ENCODE measurements around the gene LRRC8D.

LRRC8D gene

GRCh38 chr1:89872567-89872966 lies 51.7 kb downstream of the LRRC8D start:
- no peak for DNase-seq
- Histone ChIP-seq H3K27me3 (ENCODE audit: control insufficient read depth in 1 of 2, insufficient read depth in 1 of 2, low read length in 2 of 2) (no peaks in the 10 kb centered on the region), H3K4me2 (ENCODE audit: low read length, poor library complexity, severe bottlenecking) (no peak overlapping the region), H2AK5ac (ENCODE audit: low read length, severe bottlenecking) (no peak overlapping the region), H4K8ac (ENCODE audit: low read length) (peak overlapping the region; percentile 69), H3K79me1 (replicated peaks; ENCODE audit: low read length, poor library complexity, severe bottlenecking) (peaks cover 23% of the 10 kb centered on the region), H2BK15ac (ENCODE audit: low read depth, poor library complexity, severe bottlenecking) (no peak overlapping the region), H3K23ac (ENCODE audit: low read length in 2 of 2) (no peak overlapping the region), H3K9ac (ENCODE audit: low read length) (no peak overlapping the region), H2AFZ (ENCODE audit: low read depth, low read length) (no peak overlapping the region), H3K14ac (ENCODE audit: low read length in 2 of 2) (no peak overlapping the region), H3K4ac (ENCODE audit: low read depth in 1 of 2, low read length in 2 of 2) (no peak overlapping the region), H2BK120ac (ENCODE audit: low read depth, low read length) (no peak overlapping the region), H3K18ac (ENCODE audit: low read depth in 1 of 2, low read length in 2 of 2) (peak overlapping the region in 1 of 2 experiments; percentile 43), H4K91ac (ENCODE audit: low read length) (no peak overlapping the region), H3K4me3 (ENCODE audit: insufficient read depth in 1 of 2, low read depth in 1 of 2, low read length in 2 of 2) (no peak overlapping the region), H3K27ac (ENCODE audit: low read length, poor library complexity, severe bottlenecking) (no peak overlapping the region), H3K9me3 (ENCODE audit: control insufficient read depth, low read length) (no peaks in the 10 kb centered on the region), H2BK5ac (ENCODE audit: low read depth, low read length, poor library complexity, severe bottlenecking) (no peak overlapping the region), H3K36me3 (ENCODE audit: control insufficient read depth in 1 of 2, insufficient read depth in 2 of 2, low read depth in 1 of 2, low read length in 2 of 2) (peaks cover 0 to 11% of the 10 kb centered on the region in 2 experiments), H3K4me1 (ENCODE audit: control insufficient read depth, insufficient read depth, low read depth, low read length) (peaks cover 1% of the 10 kb centered on the region), H2BK12ac (ENCODE audit: low read length in 2 of 2) (no peak overlapping the region)
- no CpG with 5 or more reads among the region's 1 CpG for WGBS

DNA sequence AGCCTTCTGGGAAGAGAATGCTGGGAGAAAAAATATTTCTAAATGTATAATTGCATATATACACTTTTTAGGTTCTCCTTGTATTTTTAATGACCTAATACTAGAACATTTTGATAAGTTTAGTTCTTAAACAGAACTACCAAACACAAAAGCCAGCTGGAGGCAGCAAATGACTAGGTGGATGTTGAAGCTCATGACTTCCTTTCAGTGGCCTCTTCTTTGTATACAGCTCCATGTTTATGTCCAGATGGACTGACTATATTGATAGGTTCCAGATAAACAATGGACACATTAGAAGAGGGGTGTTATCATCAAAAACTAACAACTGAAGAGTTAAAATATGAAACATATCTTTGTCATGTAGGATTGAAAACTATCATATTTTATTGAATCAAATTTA lies 52.5 kb downstream of the LRRC8D start:
- Histone ChIP-seq H3K4me1 (ENCODE audit: control insufficient read depth, insufficient read depth, low read depth, low read length) (peaks cover 1% of the 10 kb centered on the region), H3K9me3 (ENCODE audit: control insufficient read depth, low read length) (no peaks in the 10 kb centered on the region), H2BK5ac (ENCODE audit: low read depth, low read length, poor library complexity, severe bottlenecking) (no peak overlapping the region), H3K14ac (ENCODE audit: low read length in 2 of 2) (no peak overlapping the region), H3K79me1 (replicated peaks; ENCODE audit: low read length, poor library complexity, severe bottlenecking) (peaks cover 26% of the 10 kb centered on the region), H3K4ac (ENCODE audit: low read depth in 1 of 2, low read length in 2 of 2) (no peak overlapping the region), H3K36me3 (ENCODE audit: control insufficient read depth in 1 of 2, insufficient read depth in 2 of 2, low read depth in 1 of 2, low read length in 2 of 2) (peaks cover 0 to 11% of the 10 kb centered on the region in 2 experiments), H2BK15ac (ENCODE audit: low read depth, poor library complexity, severe bottlenecking) (no peak overlapping the region), H2AK5ac (ENCODE audit: low read length, severe bottlenecking) (no peak overlapping the region), H3K4me2 (ENCODE audit: low read length, poor library complexity, severe bottlenecking) (no peak overlapping the region), H2AFZ (ENCODE audit: low read depth, low read length) (no peak overlapping the region), H4K91ac (ENCODE audit: low read length) (no peak overlapping the region), H4K8ac (ENCODE audit: low read length) (no peak overlapping the region), H3K9ac (ENCODE audit: low read length) (peak overlapping the region; percentile 10), H2BK120ac (ENCODE audit: low read depth, low read length) (no peak overlapping the region), H3K23ac (ENCODE audit: low read length in 2 of 2) (no peak overlapping the region), H3K27ac (ENCODE audit: low read length, poor library complexity, severe bottlenecking) (no peak overlapping the region), H3K18ac (ENCODE audit: low read depth in 1 of 2, low read length in 2 of 2) (no peak overlapping the region), H3K27me3 (ENCODE audit: control insufficient read depth in 1 of 2, insufficient read depth in 1 of 2, low read length in 2 of 2) (no peaks in the 10 kb centered on the region), H2BK12ac (ENCODE audit: low read length in 2 of 2) (no peak overlapping the region), H3K4me3 (ENCODE audit: insufficient read depth in 1 of 2, low read depth in 1 of 2, low read length in 2 of 2) (no peak overlapping the region)
- peak; percentile 53 for DNase-seq

DNA sequence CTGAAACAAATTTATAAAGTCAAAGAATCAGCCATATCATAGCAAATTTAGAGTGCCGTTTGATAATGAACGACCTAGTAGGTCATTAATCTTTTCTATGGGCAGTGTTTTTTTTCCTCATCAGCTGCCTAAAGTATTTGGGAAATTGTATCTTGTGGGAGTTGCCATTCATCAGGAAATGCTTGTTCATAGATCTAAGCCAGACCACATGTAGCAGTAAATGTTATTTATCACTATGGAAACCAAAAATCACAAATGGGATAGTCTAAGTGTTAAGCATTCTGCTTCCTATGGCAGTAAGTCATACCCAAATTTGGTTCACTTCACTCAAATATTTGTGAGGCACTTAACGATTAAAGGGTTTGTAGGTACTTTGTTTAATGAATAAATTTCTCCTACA lies 52.9 kb downstream of the LRRC8D start:
- Histone ChIP-seq H2BK12ac (ENCODE audit: low read length in 2 of 2) (no peak overlapping the region), H3K23ac (ENCODE audit: low read length in 2 of 2) (no peak overlapping the region), H2AFZ (ENCODE audit: low read depth, low read length) (no peak overlapping the region), H3K27me3 (ENCODE audit: control insufficient read depth in 1 of 2, insufficient read depth in 1 of 2, low read length in 2 of 2) (no peaks in the 10 kb centered on the region), H2AK5ac (ENCODE audit: low read length, severe bottlenecking) (no peak overlapping the region), H3K14ac (ENCODE audit: low read length in 2 of 2) (no peak overlapping the region), H2BK15ac (ENCODE audit: low read depth, poor library complexity, severe bottlenecking) (no peak overlapping the region), H4K91ac (ENCODE audit: low read length) (no peak overlapping the region), H3K27ac (ENCODE audit: low read length, poor library complexity, severe bottlenecking) (no peak overlapping the region), H3K18ac (ENCODE audit: low read depth in 1 of 2, low read length in 2 of 2) (no peak overlapping the region), H4K8ac (ENCODE audit: low read length) (no peak overlapping the region), H3K36me3 (ENCODE audit: control insufficient read depth in 1 of 2, insufficient read depth in 2 of 2, low read depth in 1 of 2, low read length in 2 of 2) (peaks cover 0 to 10% of the 10 kb centered on the region in 2 experiments), H2BK120ac (ENCODE audit: low read depth, low read length) (no peak overlapping the region), H2BK5ac (ENCODE audit: low read depth, low read length, poor library complexity, severe bottlenecking) (no peak overlapping the region), H3K4me1 (ENCODE audit: control insufficient read depth, insufficient read depth, low read depth, low read length) (peaks cover 1% of the 10 kb centered on the region), H3K9me3 (ENCODE audit: control insufficient read depth, low read length) (no peaks in the 10 kb centered on the region), H3K4me2 (ENCODE audit: low read length, poor library complexity, severe bottlenecking) (no peak overlapping the region), H3K9ac (ENCODE audit: low read length) (peak overlapping the region; percentile 54), H3K4ac (ENCODE audit: low read depth in 1 of 2, low read length in 2 of 2) (no peak overlapping the region), H3K79me1 (replicated peaks; ENCODE audit: low read length, poor library complexity, severe bottlenecking) (peaks cover 27% of the 10 kb centered on the region), H3K4me3 (ENCODE audit: insufficient read depth in 1 of 2, low read depth in 1 of 2, low read length in 2 of 2) (no peak overlapping the region)
- peak; percentile 92 for DNase-seq
- WGBS: no CpG with 5 or more reads among the region's 3 CpGs

DNA sequence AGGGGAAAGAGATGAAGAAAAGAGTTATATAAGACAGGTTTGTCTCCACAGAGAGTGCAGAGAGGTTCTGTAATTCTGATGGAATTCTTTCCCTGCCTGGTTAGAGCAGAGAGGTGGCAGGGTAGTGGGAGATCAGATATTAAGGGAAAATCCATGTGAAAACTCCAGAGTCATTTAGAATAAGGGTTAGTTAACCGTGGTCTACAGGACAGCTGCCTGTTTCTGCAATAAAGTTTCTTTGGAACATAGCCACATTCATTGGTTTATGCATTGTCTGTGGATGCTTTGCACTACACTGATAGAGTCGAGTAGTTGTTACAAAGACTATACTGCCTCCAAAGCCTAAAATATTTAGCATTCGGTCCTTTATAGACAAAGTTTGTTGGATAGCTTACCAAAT lies 55.6 kb downstream of the LRRC8D start:
- H3K27me3 ChIP-seq (ENCODE audit: control insufficient read depth in 1 of 2, insufficient read depth in 1 of 2, low read length in 2 of 2): no peaks in the 10 kb centered on the region
- H2BK5ac ChIP-seq (ENCODE audit: low read depth, low read length, poor library complexity, severe bottlenecking): no peak overlapping the region
- 84% methylated on average over 1 of the region's 3 CpGs for WGBS
- DNase-seq: no peak
- no peak overlapping the region for H2AFZ ChIP-seq (ENCODE audit: low read depth, low read length)
- H3K14ac ChIP-seq (ENCODE audit: low read length in 2 of 2): no peak overlapping the region
- H4K8ac ChIP-seq (ENCODE audit: low read length): no peak overlapping the region
- peaks cover 26% of the 10 kb centered on the region for H3K79me1 ChIP-seq (replicated peaks; ENCODE audit: low read length, poor library complexity, severe bottlenecking)
- no peak overlapping the region for H3K23ac ChIP-seq (ENCODE audit: low read length in 2 of 2)
- no peak overlapping the region for H2BK12ac ChIP-seq (ENCODE audit: low read length in 2 of 2)
- no peak overlapping the region for H3K9ac ChIP-seq (ENCODE audit: low read length)
- peaks cover 0 to 3% of the 10 kb centered on the region in 2 experiments for H3K36me3 ChIP-seq (ENCODE audit: control insufficient read depth in 1 of 2, insufficient read depth in 2 of 2, low read depth in 1 of 2, low read length in 2 of 2)
- H3K18ac ChIP-seq (ENCODE audit: low read depth in 1 of 2, low read length in 2 of 2): no peak overlapping the region
- peaks cover 6% of the 10 kb centered on the region for H3K9me3 ChIP-seq (ENCODE audit: control insufficient read depth, low read length)
- no peak overlapping the region for H2BK120ac ChIP-seq (ENCODE audit: low read depth, low read length)
- no peak overlapping the region for H4K91ac ChIP-seq (ENCODE audit: low read length)
- H2BK15ac ChIP-seq (ENCODE audit: low read depth, poor library complexity, severe bottlenecking): no peak overlapping the region
- H3K4me3 ChIP-seq (ENCODE audit: insufficient read depth in 1 of 2, low read depth in 1 of 2, low read length in 2 of 2): no peak overlapping the region
- H3K27ac ChIP-seq (ENCODE audit: low read length, poor library complexity, severe bottlenecking): no peak overlapping the region
- H3K4me1 ChIP-seq (ENCODE audit: control insufficient read depth, insufficient read depth, low read depth, low read length): peaks cover 1% of the 10 kb centered on the region
- no peak overlapping the region for H2AK5ac ChIP-seq (ENCODE audit: low read length, severe bottlenecking)
- H3K4me2 ChIP-seq (ENCODE audit: low read length, poor library complexity, severe bottlenecking): no peak overlapping the region
- no peak overlapping the region for H3K4ac ChIP-seq (ENCODE audit: low read depth in 1 of 2, low read length in 2 of 2)
